CD1c-positive myeloid dendritic cell (primary cell): ENCODE measurements around the gene DISP2.

ENCODE experiments used
- DNase-seq: peaks from one replicate; pipeline ENCODE4 v3.0.0-alpha.2; 2016; ENCODE audit errors: extremely low spot score

DISP2 gene

GRCh38 chr15:40392986-40393948 lies 35.2 kb downstream of the DISP2 start:
- DNase-seq, result no peak

- DNase-seq, result no peak
These were observed 39.8 kb downstream of the DISP2 start for GRCh38 chr15:40397688-40398412.

- DNase-seq, result peak; percentile 67
These were observed 40.4 kb downstream of the DISP2 start for GRCh38 chr15:40398413-40398873.

GRCh38 chr15:40399370-40399769 lies 41.4 kb downstream of the DISP2 start:
- no peak for DNase-seq

GRCh38 chr15:40405501-40406381 lies 47.7 kb downstream of the DISP2 start, which contains the start of gene IVD:
TSS of gene IVD (plus strand) at chr15:40405795. CDS start at chr15:40405828, 33 bp downstream.
- DNase-seq, result peak; percentile 97

- peak; percentile 43 for DNase-seq
These were observed 49.4 kb downstream of the DISP2 start for GRCh38 chr15:40407330-40407990.

GRCh38 chr15:40409366-40409765 lies 51.3 kb downstream of the DISP2 start:
- no peak for DNase-seq

- DNase-seq, result no peak
These were observed 52.5 kb downstream of the DISP2 start for GRCh38 chr15:40410476-40410875.

GRCh38 chr15:40412095-40412759 lies 54.2 kb downstream of the DISP2 start:
- DNase-seq, result no peak

GRCh38 chr15:40413036-40413435 lies 55.0 kb downstream of the DISP2 start:
- no peak for DNase-seq

- no peak for DNase-seq
These were observed 56.8 kb downstream of the DISP2 start for GRCh38 chr15:40414816-40415215.

- DNase-seq, result no peak
These were observed 57.2 kb downstream of the DISP2 start for GRCh38 chr15:40415226-40415625.

- no peak for DNase-seq
These were observed 58.0 kb downstream of the DISP2 start for GRCh38 chr15:40416056-40416455.

- DNase-seq, result no peak
These were observed 60.1 kb downstream of the DISP2 start for GRCh38 chr15:40418126-40418525.

GRCh38 chr15:40420071-40420713 lies 62.2 kb downstream of the DISP2 start:
- DNase-seq, result no peak

- DNase-seq, result no peak
These were observed 62.8 kb downstream of the DISP2 start for GRCh38 chr15:40420793-40421192.

- DNase-seq, result peak; percentile 86
These were observed 63.5 kb downstream of the DISP2 start for GRCh38 chr15:40421246-40422157.

- no peak for DNase-seq
These were observed 66.6 kb downstream of the DISP2 start for GRCh38 chr15:40424483-40425115.
